ENCODE data around the gene RELL1. TPM values are rescaled to one million over a fixed set of nuclear protein-coding genes. Genes with fewer than 3 reads are reported as not detected.

Gene RELL1
- total RNA-seq, 1 donor: 61.2 TPM

GRCh38 chr4:37732526-37733186 lies 46.5 kb upstream of the RELL1 start:
- Histone ChIP-seq H3K36me3 (ENCODE audit: insufficient read depth, low read length) (no peaks in the 10 kb centered on the region), H3K4me1 (ENCODE audit: insufficient read depth, low read length) (no peaks in the 10 kb centered on the region), H3K27ac (ENCODE audit: low read depth, low read length) (no peak overlapping the region), H3K9me3 (ENCODE audit: low read depth, low read length) (no peaks in the 10 kb centered on the region), H3K4me3 (ENCODE audit: insufficient read depth, low read length) (no peak overlapping the region), H3K4me2 (ENCODE audit: insufficient read depth, low read length) (no peak overlapping the region), H4K20me1 (ENCODE audit: insufficient read depth, low read length) (no peaks in the 10 kb centered on the region), H3K27me3 (ENCODE audit: insufficient read depth, low read length) (peaks cover 3% of the 10 kb centered on the region), H2AFZ (ENCODE audit: low read length) (no peak overlapping the region), H3K79me2 (ENCODE audit: insufficient read depth, low read length) (no peaks in the 10 kb centered on the region)
- DNase-seq (ENCODE audit: insufficient read length, low spot score, missing footprints): no peak
- no peak for TF ChIP-seq CTCF (IDR thresholded peaks at IDR 0.05; ENCODE audit: extremely low read depth, low read depth, low read length)

GRCh38 chr4:37729649-37730004 lies 43.5 kb upstream of the RELL1 start:
- Histone ChIP-seq H3K9me3 (ENCODE audit: low read depth, low read length) (no peaks in the 10 kb centered on the region), H3K36me3 (ENCODE audit: insufficient read depth, low read length) (no peaks in the 10 kb centered on the region), H3K27me3 (ENCODE audit: insufficient read depth, low read length) (peaks cover 3% of the 10 kb centered on the region), H4K20me1 (ENCODE audit: insufficient read depth, low read length) (no peaks in the 10 kb centered on the region), H3K4me3 (ENCODE audit: insufficient read depth, low read length) (no peak overlapping the region), H3K27ac (ENCODE audit: low read depth, low read length) (no peak overlapping the region), H3K79me2 (ENCODE audit: insufficient read depth, low read length) (no peaks in the 10 kb centered on the region), H2AFZ (ENCODE audit: low read length) (no peak overlapping the region), H3K4me1 (ENCODE audit: insufficient read depth, low read length) (no peaks in the 10 kb centered on the region), H3K4me2 (ENCODE audit: insufficient read depth, low read length) (no peak overlapping the region)
- no peak for DNase-seq (ENCODE audit: insufficient read length, low spot score, missing footprints)
- TF ChIP-seq CTCF (IDR thresholded peaks at IDR 0.05; ENCODE audit: extremely low read depth, low read depth, low read length): no peak

GRCh38 chr4:37728064-37728463 lies 41.9 kb upstream of the RELL1 start:
- Histone ChIP-seq H4K20me1 (ENCODE audit: insufficient read depth, low read length) (no peaks in the 10 kb centered on the region), H3K36me3 (ENCODE audit: insufficient read depth, low read length) (no peaks in the 10 kb centered on the region), H3K27me3 (ENCODE audit: insufficient read depth, low read length) (peaks cover 3% of the 10 kb centered on the region), H3K4me3 (ENCODE audit: insufficient read depth, low read length) (no peak overlapping the region), H3K4me1 (ENCODE audit: insufficient read depth, low read length) (no peaks in the 10 kb centered on the region), H3K27ac (ENCODE audit: low read depth, low read length) (no peak overlapping the region), H2AFZ (ENCODE audit: low read length) (no peak overlapping the region), H3K9me3 (ENCODE audit: low read depth, low read length) (no peaks in the 10 kb centered on the region), H3K79me2 (ENCODE audit: insufficient read depth, low read length) (no peaks in the 10 kb centered on the region), H3K4me2 (ENCODE audit: insufficient read depth, low read length) (no peak overlapping the region)
- TF ChIP-seq CTCF (IDR thresholded peaks at IDR 0.05; ENCODE audit: extremely low read depth, low read depth, low read length): no peak
- no peak for DNase-seq (ENCODE audit: insufficient read length, low spot score, missing footprints)

- Histone ChIP-seq H4K20me1 (ENCODE audit: insufficient read depth, low read length) (no peaks in the 10 kb centered on the region), H3K4me1 (ENCODE audit: insufficient read depth, low read length) (no peaks in the 10 kb centered on the region), H3K79me2 (ENCODE audit: insufficient read depth, low read length) (no peaks in the 10 kb centered on the region), H3K4me3 (ENCODE audit: insufficient read depth, low read length) (no peak overlapping the region), H3K36me3 (ENCODE audit: insufficient read depth, low read length) (no peaks in the 10 kb centered on the region), H3K27ac (ENCODE audit: low read depth, low read length) (no peak overlapping the region), H3K4me2 (ENCODE audit: insufficient read depth, low read length) (no peak overlapping the region), H3K27me3 (ENCODE audit: insufficient read depth, low read length) (peaks cover 3% of the 10 kb centered on the region), H3K9me3 (ENCODE audit: low read depth, low read length) (no peaks in the 10 kb centered on the region), H2AFZ (ENCODE audit: low read length) (no peak overlapping the region)
- no peak for TF ChIP-seq CTCF (IDR thresholded peaks at IDR 0.05; ENCODE audit: extremely low read depth, low read depth, low read length)
- DNase-seq (ENCODE audit: insufficient read length, low spot score, missing footprints): no peak
Observed at GRCh38 chr4:37727635-37728034, 41.5 kb upstream of the RELL1 start.
